ENCODE data around the gene BANF2.
"Not testable (repeated sequence)": the region's sequence is repeated elsewhere in the genome, so short reads cannot be mapped to it uniquely, and the experiment has no call there.

Gene BANF2

DNA sequence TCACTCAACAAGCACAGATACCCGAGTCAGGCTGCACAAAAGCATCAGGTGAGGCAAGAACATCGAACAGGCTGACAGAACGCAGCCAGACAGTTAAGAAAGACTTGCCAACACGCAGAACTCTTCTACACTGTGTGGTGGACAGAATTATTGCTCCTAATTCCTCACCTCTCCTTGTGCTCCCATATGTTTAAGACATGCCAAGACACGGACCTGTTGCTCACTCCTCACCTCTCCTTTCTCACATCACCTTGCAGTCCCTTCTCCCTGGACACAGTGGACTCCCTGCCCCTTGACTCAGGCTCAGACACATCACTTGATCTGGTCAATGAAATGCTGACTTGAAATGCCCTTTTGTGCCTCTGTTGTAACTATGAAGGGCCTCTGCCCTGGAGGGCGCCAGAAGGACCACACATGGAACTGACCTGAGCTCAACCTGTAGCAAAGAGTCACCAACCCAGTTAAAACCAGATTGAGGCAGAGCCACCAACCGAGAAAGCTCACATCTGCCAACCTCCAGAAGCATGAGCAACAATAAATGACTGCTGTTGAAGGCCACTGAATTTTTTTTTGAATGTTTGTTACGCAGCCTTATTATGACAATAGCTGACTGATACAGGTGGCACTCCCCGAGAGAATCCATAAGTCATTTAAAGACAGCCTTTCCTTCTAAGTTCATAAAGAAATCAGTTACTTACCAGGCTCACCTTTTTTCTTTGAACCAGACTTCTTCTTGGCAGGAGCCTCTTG, 41.7 kb upstream of the BANF2 start:
- H3K9ac ChIP-seq (ENCODE audit: low read depth, low read length) = no peak overlapping the region
- peaks cover 64% of the 10 kb centered on the region for H3K36me3 ChIP-seq (ENCODE audit: insufficient read depth, low read length)
- peaks cover 39% of the 10 kb centered on the region for H3K4me1 ChIP-seq (ENCODE audit: control insufficient read depth, insufficient read depth, low read length)
- H3K27me3 ChIP-seq (ENCODE audit: control insufficient read depth, insufficient read depth, low read length) = no peaks in the 10 kb centered on the region
- peaks cover 4% of the 10 kb centered on the region for H3K9me3 ChIP-seq (replicated peaks; ENCODE audit: low read length)
- H3K4me3 ChIP-seq (ENCODE audit: low read length) = no peak overlapping the region
- H3K4me2 ChIP-seq (ENCODE audit: low read length) = no peak overlapping the region

DNA sequence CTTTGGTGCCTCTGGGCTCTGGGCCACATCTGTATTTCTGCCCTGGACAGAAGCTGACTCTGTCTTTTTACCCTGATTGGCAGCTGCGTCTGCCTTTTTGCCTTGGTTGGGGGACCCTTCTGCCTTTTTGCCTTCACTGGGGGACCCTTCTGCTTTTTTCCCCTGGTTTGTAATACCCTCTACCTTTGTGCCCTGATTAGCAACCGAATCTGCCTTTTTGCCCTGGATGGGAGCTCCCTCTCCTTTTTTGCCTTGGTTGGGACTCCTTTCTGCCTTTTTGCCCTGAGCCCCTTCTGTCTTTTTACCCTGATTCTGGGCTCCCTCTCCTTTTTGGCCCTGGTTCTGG, 41.1 kb upstream of the BANF2 start:
- Histone ChIP-seq H3K4me2 (ENCODE audit: low read length) (no peak overlapping the region), H3K36me3 (ENCODE audit: insufficient read depth, low read length) (peaks cover 61% of the 10 kb centered on the region), H3K9me3 (replicated peaks; ENCODE audit: low read length) (peaks cover 4% of the 10 kb centered on the region), H3K9ac (ENCODE audit: low read depth, low read length) (no peak overlapping the region), H3K4me1 (ENCODE audit: control insufficient read depth, insufficient read depth, low read length) (peaks cover 44% of the 10 kb centered on the region), H3K4me3 (ENCODE audit: low read length) (no peak overlapping the region), H3K27me3 (ENCODE audit: control insufficient read depth, insufficient read depth, low read length) (no peaks in the 10 kb centered on the region)

- H3K27me3 ChIP-seq (ENCODE audit: control insufficient read depth, insufficient read depth, low read length); H3K4me3 ChIP-seq (ENCODE audit: low read length); H3K9ac ChIP-seq (ENCODE audit: low read depth, low read length); H3K9me3 ChIP-seq (replicated peaks; ENCODE audit: low read length); H3K4me2 ChIP-seq (ENCODE audit: low read length): not testable (repeated sequence)
- Histone ChIP-seq H3K36me3 (ENCODE audit: insufficient read depth, low read length) (peaks cover 55% of the 10 kb centered on the region), H3K4me1 (ENCODE audit: control insufficient read depth, insufficient read depth, low read length) (peaks cover 51% of the 10 kb centered on the region)
These were observed 40.4 kb upstream of the BANF2 start for GRCh38 chr20:17659344-17659743.

DNA sequence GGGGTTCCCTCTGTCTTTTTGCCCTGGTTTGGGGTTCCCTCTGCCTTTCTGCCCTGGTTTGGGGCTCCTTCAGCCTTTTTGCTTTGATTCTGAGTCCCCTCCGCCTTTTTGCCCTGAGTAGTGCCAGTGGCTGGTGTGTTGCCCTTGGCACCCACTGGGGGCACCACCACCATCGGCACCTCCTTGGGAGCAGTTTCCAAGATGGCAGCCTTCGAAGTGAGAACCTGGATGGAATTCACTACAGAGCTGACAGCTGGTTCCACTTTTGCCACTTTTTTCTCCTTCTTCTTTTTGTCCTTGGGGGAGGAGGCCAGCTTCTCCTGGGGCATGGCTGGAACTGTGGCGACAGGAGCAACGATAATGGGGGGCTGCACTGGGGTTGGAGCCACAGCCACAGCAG, 40.0 kb upstream of the BANF2 start:
- Histone ChIP-seq H3K27me3 (ENCODE audit: control insufficient read depth, insufficient read depth, low read length) (no peaks in the 10 kb centered on the region), H3K4me2 (ENCODE audit: low read length) (no peak overlapping the region), H3K36me3 (ENCODE audit: insufficient read depth, low read length) (peaks cover 56% of the 10 kb centered on the region), H3K4me3 (ENCODE audit: low read length) (no peak overlapping the region), H3K4me1 (ENCODE audit: control insufficient read depth, insufficient read depth, low read length) (peaks cover 55% of the 10 kb centered on the region), H3K9me3 (replicated peaks; ENCODE audit: low read length) (peaks cover 4% of the 10 kb centered on the region), H3K9ac (ENCODE audit: low read depth, low read length) (no peak overlapping the region)

DNA sequence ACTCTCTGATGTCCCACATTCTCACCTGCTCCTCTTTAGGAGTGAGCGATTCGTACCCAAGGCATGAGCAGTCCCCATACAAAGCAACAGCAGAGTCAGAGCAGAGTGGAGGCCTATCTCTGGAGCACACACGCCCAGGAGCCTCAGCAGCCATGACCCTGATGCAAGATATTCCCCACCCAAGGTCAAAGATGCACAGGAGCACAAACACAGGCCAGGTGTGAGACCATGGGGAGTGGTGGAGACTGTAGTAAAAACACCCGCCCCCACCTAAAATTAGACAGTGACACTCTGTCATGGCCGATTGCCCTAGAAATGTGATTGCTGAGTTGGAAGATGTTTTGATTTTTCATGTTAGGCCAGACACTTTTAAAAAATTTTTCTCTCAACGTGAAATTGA, 39.1 kb upstream of the BANF2 start:
- peaks cover 50% of the 10 kb centered on the region for H3K36me3 ChIP-seq (ENCODE audit: insufficient read depth, low read length)
- H3K27me3 ChIP-seq (ENCODE audit: control insufficient read depth, insufficient read depth, low read length) = no peaks in the 10 kb centered on the region
- H3K9ac ChIP-seq (ENCODE audit: low read depth, low read length) = no peak overlapping the region
- no peak overlapping the region for H3K4me2 ChIP-seq (ENCODE audit: low read length)
- H3K4me1 ChIP-seq (ENCODE audit: control insufficient read depth, insufficient read depth, low read length) = peaks cover 59% of the 10 kb centered on the region
- H3K4me3 ChIP-seq (ENCODE audit: low read length) = no peak overlapping the region
- peaks cover 4% of the 10 kb centered on the region for H3K9me3 ChIP-seq (replicated peaks; ENCODE audit: low read length)

GRCh38 chr20:17661121-17661744, 38.5 kb upstream of the BANF2 start:
- peaks cover 46% of the 10 kb centered on the region for H3K36me3 ChIP-seq (ENCODE audit: insufficient read depth, low read length)
- H3K27me3 ChIP-seq (ENCODE audit: control insufficient read depth, insufficient read depth, low read length) = no peaks in the 10 kb centered on the region
- H3K9me3 ChIP-seq (replicated peaks; ENCODE audit: low read length) = peaks cover 4% of the 10 kb centered on the region
- no peak overlapping the region for H3K9ac ChIP-seq (ENCODE audit: low read depth, low read length)
- no peak overlapping the region for H3K4me2 ChIP-seq (ENCODE audit: low read length)
- peaks cover 59% of the 10 kb centered on the region for H3K4me1 ChIP-seq (ENCODE audit: control insufficient read depth, insufficient read depth, low read length)
- H3K4me3 ChIP-seq (ENCODE audit: low read length) = no peak overlapping the region

- peak overlapping the region; percentile 21 for H3K9ac ChIP-seq (ENCODE audit: low read depth, low read length)
- H3K36me3 ChIP-seq (ENCODE audit: insufficient read depth, low read length) = peaks cover 36% of the 10 kb centered on the region
- peak overlapping the region; percentile 27 for H3K4me3 ChIP-seq (ENCODE audit: low read length)
- H3K9me3 ChIP-seq (replicated peaks; ENCODE audit: low read length) = peaks cover 4% of the 10 kb centered on the region
- no peaks in the 10 kb centered on the region for H3K27me3 ChIP-seq (ENCODE audit: control insufficient read depth, insufficient read depth, low read length)
- peaks cover 67% of the 10 kb centered on the region for H3K4me1 ChIP-seq (ENCODE audit: control insufficient read depth, insufficient read depth, low read length)
- H3K4me2 ChIP-seq (ENCODE audit: low read length) = peak overlapping the region; percentile 58
These were observed 37.3 kb upstream of the BANF2 start for GRCh38 chr20:17662333-17663039.

DNA sequence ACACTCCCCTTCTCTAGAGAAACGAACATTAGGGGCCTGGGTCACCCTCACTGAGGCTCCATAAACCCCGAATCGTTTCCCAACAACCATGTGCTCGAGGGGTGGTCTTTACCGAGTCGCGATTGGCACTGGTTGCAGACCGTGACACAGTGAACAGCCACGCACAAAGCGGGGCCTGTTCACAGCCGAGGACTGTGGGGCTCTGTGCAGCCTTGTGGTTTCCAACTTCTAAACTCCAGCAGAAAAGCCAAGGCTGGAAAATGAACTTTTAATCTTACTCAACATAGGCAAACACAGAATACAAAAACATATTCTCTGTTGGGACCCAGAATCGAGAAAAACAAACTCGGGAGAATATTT, 36.7 kb upstream of the BANF2 start:
- peak overlapping the region; percentile 27 for H3K4me3 ChIP-seq (ENCODE audit: low read length)
- H3K9me3 ChIP-seq (replicated peaks; ENCODE audit: low read length) = peaks cover 4% of the 10 kb centered on the region
- peaks cover 35% of the 10 kb centered on the region for H3K36me3 ChIP-seq (ENCODE audit: insufficient read depth, low read length)
- H3K27me3 ChIP-seq (ENCODE audit: control insufficient read depth, insufficient read depth, low read length) = no peaks in the 10 kb centered on the region
- H3K4me2 ChIP-seq (ENCODE audit: low read length) = peak overlapping the region; percentile 58
- peaks cover 67% of the 10 kb centered on the region for H3K4me1 ChIP-seq (ENCODE audit: control insufficient read depth, insufficient read depth, low read length)
- peak overlapping the region; percentile 21 for H3K9ac ChIP-seq (ENCODE audit: low read depth, low read length)

- Histone ChIP-seq H3K4me2 (ENCODE audit: low read length) (no peak overlapping the region), H3K27me3 (ENCODE audit: control insufficient read depth, insufficient read depth, low read length) (no peaks in the 10 kb centered on the region), H3K4me3 (ENCODE audit: low read length) (no peak overlapping the region), H3K9me3 (replicated peaks; ENCODE audit: low read length) (peaks cover 2% of the 10 kb centered on the region), H3K9ac (ENCODE audit: low read depth, low read length) (peak overlapping the region; percentile 21), H3K36me3 (ENCODE audit: insufficient read depth, low read length) (peaks cover 35% of the 10 kb centered on the region), H3K4me1 (ENCODE audit: control insufficient read depth, insufficient read depth, low read length) (peaks cover 67% of the 10 kb centered on the region)
These were observed 36.3 kb upstream of the BANF2 start for GRCh38 chr20:17663486-17663885.

DNA sequence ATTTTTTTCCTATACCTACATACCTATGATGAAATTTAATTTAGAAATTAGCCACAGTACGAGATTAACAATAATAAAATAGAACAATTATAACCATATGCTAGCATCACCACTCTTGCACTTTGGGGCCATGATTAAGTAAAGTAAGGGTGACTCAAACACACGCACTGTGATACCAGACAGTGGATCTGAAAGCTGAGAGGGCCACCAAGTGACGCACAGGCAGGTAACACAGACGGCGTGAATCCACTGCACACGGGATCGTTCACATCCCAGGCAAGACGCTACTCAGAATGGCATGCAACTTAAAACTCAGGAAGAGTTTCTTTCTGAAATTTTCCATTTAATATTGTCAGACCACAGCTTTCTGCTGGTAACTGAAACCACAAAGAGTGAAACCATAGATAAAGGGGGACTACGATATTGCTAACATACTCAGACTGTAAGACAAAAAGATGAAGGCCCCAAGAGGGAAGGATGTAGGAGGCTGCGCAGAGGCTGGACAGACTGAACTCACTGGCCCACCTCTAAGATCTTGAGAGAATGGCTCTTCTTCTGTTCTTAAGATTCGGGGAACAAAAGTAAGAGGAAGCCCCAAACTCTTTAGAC, 35.6 kb upstream of the BANF2 start:
- Histone ChIP-seq H3K9me3 (replicated peaks; ENCODE audit: low read length) (no peaks in the 10 kb centered on the region), H3K4me2 (ENCODE audit: low read length) (peak overlapping the region; percentile 9), H3K36me3 (ENCODE audit: insufficient read depth, low read length) (peaks cover 37% of the 10 kb centered on the region), H3K27me3 (ENCODE audit: control insufficient read depth, insufficient read depth, low read length) (no peaks in the 10 kb centered on the region), H3K9ac (ENCODE audit: low read depth, low read length) (no peak overlapping the region), H3K4me1 (ENCODE audit: control insufficient read depth, insufficient read depth, low read length) (peaks cover 67% of the 10 kb centered on the region), H3K4me3 (ENCODE audit: low read length) (no peak overlapping the region)

DNA sequence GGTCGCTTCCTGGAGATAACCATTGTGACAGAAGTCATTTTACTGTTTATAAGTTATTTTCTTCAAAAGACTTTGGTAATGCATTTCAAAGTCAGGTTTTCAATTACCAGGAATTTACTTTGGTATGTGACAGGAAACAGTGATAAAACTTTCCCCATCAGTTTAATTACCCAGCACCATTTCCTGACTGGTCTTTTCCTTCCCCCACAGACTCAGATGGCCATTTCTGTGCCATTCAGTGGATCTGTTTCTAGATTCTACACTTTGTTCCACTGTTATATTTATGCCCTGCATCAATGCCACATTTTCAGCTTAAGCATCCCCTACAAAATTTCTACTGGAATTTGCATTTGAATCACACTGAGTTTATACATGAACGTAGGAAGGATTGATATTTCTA, 34.0 kb upstream of the BANF2 start:
- no peaks in the 10 kb centered on the region for H3K9me3 ChIP-seq (replicated peaks; ENCODE audit: low read length)
- no peak overlapping the region for H3K9ac ChIP-seq (ENCODE audit: low read depth, low read length)
- H3K4me3 ChIP-seq (ENCODE audit: low read length) = no peak overlapping the region
- no peaks in the 10 kb centered on the region for H3K27me3 ChIP-seq (ENCODE audit: control insufficient read depth, insufficient read depth, low read length)
- H3K4me1 ChIP-seq (ENCODE audit: control insufficient read depth, insufficient read depth, low read length) = peaks cover 61% of the 10 kb centered on the region
- peaks cover 36% of the 10 kb centered on the region for H3K36me3 ChIP-seq (ENCODE audit: insufficient read depth, low read length)
- peak overlapping the region; percentile 5 for H3K4me2 ChIP-seq (ENCODE audit: low read length)
